ENCODE data around the gene CGNL1. TPM values are rescaled to one million over a fixed set of nuclear protein-coding genes. Genes with fewer than 3 reads are reported as not detected.

Gene CGNL1
- total and polyA plus RNA-seq, 10 of the 15 experiments (the other 5 are each of a cell fraction or from before 2014, with no cell fraction given): under 0.01 to 0.27 (median 0.04) TPM; not detected in 3

DNA sequence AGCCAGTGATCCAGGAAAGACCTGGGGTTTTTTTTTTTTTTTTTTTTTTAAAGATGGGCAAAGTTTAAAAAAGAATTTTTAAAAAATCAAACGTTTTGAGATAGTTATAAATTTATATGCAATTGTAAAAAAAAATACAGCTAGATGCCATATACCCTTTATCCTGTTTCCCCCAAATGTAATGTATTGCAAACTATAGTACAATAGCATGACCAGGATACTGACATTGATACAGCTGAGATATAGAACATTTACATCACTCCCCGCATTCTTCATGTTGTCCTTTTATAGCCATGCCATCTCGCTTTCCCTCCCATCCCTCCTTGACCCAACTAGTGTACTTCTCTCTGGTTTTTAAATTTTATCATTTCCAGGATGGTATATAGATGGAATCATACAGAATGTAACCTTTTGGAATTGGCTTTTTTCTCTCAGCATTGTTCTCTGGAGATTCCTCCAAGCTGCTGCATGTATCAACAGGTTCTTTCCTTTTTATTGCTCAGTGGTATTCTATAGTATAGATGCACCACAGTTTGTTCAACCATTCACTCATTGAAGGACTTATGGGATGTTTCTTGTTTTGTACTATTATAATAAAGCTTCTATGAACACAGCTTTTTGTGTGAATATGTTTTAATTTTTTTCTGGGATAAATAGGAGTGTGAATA is 104.9 kb downstream of the CGNL1 start (continued):
- TF ChIP-seq CHD4 (IDR thresholded peaks at IDR 0.05): no peak
- TF ChIP-seq TCF3 (IDR thresholded peaks at IDR 0.05; ENCODE audit: borderline replicate concordance, insufficient read depth, low read depth, low read length): no peak
- no peak for TF ChIP-seq MTA3 (IDR thresholded peaks at IDR 0.05; ENCODE audit: borderline replicate concordance, low read length)
- no peak for TF ChIP-seq IKZF1 (conservative IDR thresholded peaks at IDR 0.05)

DNA sequence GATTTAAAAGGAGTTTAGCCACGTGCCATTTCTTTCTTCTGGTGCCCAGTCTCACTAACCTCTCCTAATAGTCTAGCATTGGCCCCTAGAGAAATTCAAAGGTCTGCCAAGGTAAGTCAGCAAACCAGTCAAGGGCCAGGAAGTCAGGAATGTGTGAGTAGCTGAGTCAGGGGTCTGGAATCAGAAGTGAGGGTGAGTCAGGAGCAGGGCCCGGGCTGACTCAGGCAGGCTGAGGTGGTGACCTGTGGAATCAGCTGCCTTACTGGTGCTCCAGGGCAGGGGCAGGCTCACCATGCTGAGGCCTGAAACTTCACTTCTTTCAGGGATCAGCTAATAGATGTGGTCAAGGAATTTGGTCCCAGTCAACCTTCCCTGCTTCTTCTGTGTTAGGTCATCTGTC is 109.6 kb downstream of the CGNL1 start:
- no peak overlapping the region for H3K4me2 ChIP-seq (ENCODE audit: control insufficient read depth, insufficient read depth)

More for the DNA sequence above, 109.6 kb downstream of the CGNL1 start:
- intact Hi-C loops (cut with micrococcal nuclease; ENCODE audit: unreplicated experiment) (no loop called here), in situ Hi-C loops (cut with MboI) (no loop called here)
- SMC1A ChIA-PET (ENCODE audit: uncharacterized antibody, unreplicated experiment): interaction anchor here (1.2 kb wide), 1 partner anchor 7 kb away, joined by 3 read pairs; no protein-coding TSS in a partner anchor
- no peaks in the 10 kb centered on the region for H3K36me3 ChIP-seq (ENCODE audit: control insufficient read depth in 2 of 2, insufficient read depth in 2 of 2, low read length in 1 of 2)
- RAD21 ChIA-PET (ENCODE audit: unreplicated experiment): interaction anchor here (0.7 kb wide), 1 partner anchor 130 kb away, joined by 3 read pairs; no protein-coding TSS in a partner anchor
- 0% methylated on average over 1 of the region's 2 CpGs for whole genome bisulfite sequencing (ENCODE audit: insufficient coverage, insufficient replicate concordance, low lambda C conversion rate, missing lambda C conversion rate)
- no TSS peak for BruUV-seq (replicated peaks)
- no peak overlapping the region for H3K27ac ChIP-seq (ENCODE audit: control insufficient read depth, insufficient read depth)
- no peak for ATAC-seq
- H4K20me1 ChIP-seq (ENCODE audit: control insufficient read depth, insufficient read depth): no peaks in the 10 kb centered on the region
- TF ChIP-seq CHD1 (IDR thresholded peaks at IDR 0.05; ENCODE audit: low read depth, low read length) (no peak), IRF5 (IDR thresholded peaks at IDR 0.05; ENCODE audit: borderline replicate concordance) (no peak), FOXM1 (IDR thresholded peaks at IDR 0.05; ENCODE audit: low read depth, low read length) (no peak), NFXL1 (IDR thresholded peaks at IDR 0.05; ENCODE audit: borderline replicate concordance) (no peak), EED (IDR thresholded peaks at IDR 0.05; ENCODE audit: low read depth) (no peak), STAT3 (IDR thresholded peaks at IDR 0.05; ENCODE audit: low read depth, low read length) (no peak), KDM1A (IDR thresholded peaks at IDR 0.05; ENCODE audit: borderline replicate concordance) (no peak), ZNF24 (IDR thresholded peaks at IDR 0.05) (no peak), NFYB (IDR thresholded peaks at IDR 0.05; ENCODE audit: insufficient read depth, low read depth, low read length) (no peak), SMARCA5 (IDR thresholded peaks at IDR 0.05) (no peak), HDGF (IDR thresholded peaks at IDR 0.05) (no peak), SPI1 (IDR thresholded peaks at IDR 0.05; ENCODE audit: borderline replicate concordance, insufficient read depth, low read depth, low read length) (no peak), KAT2A (conservative IDR thresholded peaks at IDR 0.05; ENCODE audit: control insufficient read depth, low read depth, low read length) (no peak), PKNOX1 (IDR thresholded peaks at IDR 0.05) (no peak)
- TF ChIP-seq, protein P1, sequence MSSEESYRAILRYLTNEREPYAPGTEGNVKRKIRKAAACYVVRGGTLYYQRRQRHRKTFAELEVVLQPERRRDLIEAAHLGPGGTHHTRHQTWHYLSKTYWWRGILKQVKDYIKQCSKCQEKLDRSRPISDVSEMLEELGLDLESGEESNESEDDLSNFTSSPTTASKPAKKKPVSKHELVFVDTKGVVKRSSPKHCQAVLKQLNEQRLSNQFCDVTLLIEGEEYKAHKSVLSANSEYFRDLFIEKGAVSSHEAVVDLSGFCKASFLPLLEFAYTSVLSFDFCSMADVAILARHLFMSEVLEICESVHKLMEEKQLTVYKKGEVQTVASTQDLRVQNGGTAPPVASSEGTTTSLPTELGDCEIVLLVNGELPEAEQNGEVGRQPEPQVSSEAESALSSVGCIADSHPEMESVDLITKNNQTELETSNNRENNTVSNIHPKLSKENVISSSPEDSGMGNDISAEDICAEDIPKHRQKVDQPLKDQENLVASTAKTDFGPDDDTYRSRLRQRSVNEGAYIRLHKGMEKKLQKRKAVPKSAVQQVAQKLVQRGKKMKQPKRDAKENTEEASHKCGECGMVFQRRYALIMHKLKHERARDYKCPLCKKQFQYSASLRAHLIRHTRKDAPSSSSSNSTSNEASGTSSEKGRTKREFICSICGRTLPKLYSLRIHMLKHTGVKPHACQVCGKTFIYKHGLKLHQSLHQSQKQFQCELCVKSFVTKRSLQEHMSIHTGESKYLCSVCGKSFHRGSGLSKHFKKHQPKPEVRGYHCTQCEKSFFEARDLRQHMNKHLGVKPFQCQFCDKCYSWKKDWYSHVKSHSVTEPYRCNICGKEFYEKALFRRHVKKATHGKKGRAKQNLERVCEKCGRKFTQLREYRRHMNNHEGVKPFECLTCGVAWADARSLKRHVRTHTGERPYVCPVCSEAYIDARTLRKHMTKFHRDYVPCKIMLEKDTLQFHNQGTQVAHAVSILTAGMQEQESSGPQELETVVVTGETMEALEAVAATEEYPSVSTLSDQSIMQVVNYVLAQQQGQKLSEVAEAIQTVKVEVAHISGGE (CRISPR knock-in tag; IDR thresholded peaks at IDR 0.05): no peak
- H3K4me1 ChIP-seq (ENCODE audit: control insufficient read depth, insufficient read depth, low read length): no peaks in the 10 kb centered on the region
- no peak overlapping the region for H3K9ac ChIP-seq (ENCODE audit: control insufficient read depth, insufficient read depth, low read length)
- DNase-seq (ENCODE audit: low read depth, low spot score): no peak
- FAIRE-seq: no peak
- CTCF ChIA-PET: interaction anchor here (0.6 to 1.3 kb wide), 2 partner anchors 41 to 380 kb away, joined by 3 to 4 read pairs; no protein-coding TSS in a partner anchor
- no peaks in the 10 kb centered on the region for H3K79me2 ChIP-seq (ENCODE audit: control insufficient read depth, insufficient read depth, low read length)
- POLR2A ChIA-PET: interaction anchor here (0.7 kb wide), 1 partner anchor 17 kb away, joined by 3 read pairs; no protein-coding TSS in a partner anchor
- H3K27me3 ChIP-seq (replicated peaks in 1 of 2; ENCODE audit: control insufficient read depth in 2 of 2, insufficient read depth in 2 of 2, low read length in 1 of 2): no peaks in the 10 kb centered on the region; a peak in 1 of 4 replicates
- no peak overlapping the region for H2AFZ ChIP-seq (ENCODE audit: control insufficient read depth, low read depth, low read length)
- H3K9me3 ChIP-seq (replicated peaks; ENCODE audit: control insufficient read depth, insufficient read depth, low read length): no peaks in the 10 kb centered on the region
- H3K4me3 ChIP-seq: no peak overlapping the region

Measured in GM12878 (cell line).